Endothelial cell of umbilical vein (primary cell): ENCODE measurements around the gene ZG16B. TPM values are rescaled to one million over a fixed set of nuclear protein-coding genes. Genes with fewer than 3 reads are reported as not detected.

Source experiments
- BruUV-seq: library from RNA; stranded (reverse); fragments of 400-500 nt; replicated peaks from 2 replicates; lab custom pipeline; 2021; lab: Mats Ljungman, UMichigan
- CTCF ChIA-PET: fragments of 300-600, 350-600 bp; sonication (Branson Sonifier 250); formaldehyde crosslinking; loops from one replicate; lab custom pipeline; 2021; ENCODE audit warnings: antibody characterized with exemption, inconsistent platforms; lab: Charles Lee
- POLR2A ChIA-PET: fragments of 300-600, 350-600 bp; sonication (Branson Sonifier 250); formaldehyde crosslinking; loops from one replicate; lab custom pipeline; 2021; ENCODE audit warnings: antibody characterized with exemption, inconsistent platforms; lab: Charles Lee
- DNase-seq: peaks from one replicate; pipeline ENCODE4 v3.0.0-alpha.2; 2011; ENCODE audit warnings: low read depth, low spot score
- FAIRE-seq: peaks from 2 replicates; lab custom pipeline; 2011; peaks lifted over from hg19 to GRCh38; lab: Jason Lieb, UNC
- H2AFZ ChIP-seq: 2 replicates; pipeline ENCODE4 v1.6.0; 2012; ENCODE audit warnings: low read depth, low read length, control low read depth, inconsistent platforms
- H3K27ac ChIP-seq: 2 replicates; pipeline ENCODE4 v1.5.1; 2011; ENCODE audit warnings: low read depth, mild to moderate bottlenecking, control low read depth, low read length, moderate library complexity; ENCODE audit not compliant: insufficient read depth
- H3K27me3 ChIP-seq, 2 experiments: 2 replicates each; pipeline versions ENCODE4 v1.6.0 to v1.6.1; 2011; ENCODE audit warnings: low read length in 2 of 2, mixed read lengths in 1 of 2; ENCODE audit not compliant: control insufficient read depth in 2 of 2, insufficient read depth in 2 of 2
- H3K36me3 ChIP-seq, 2 experiments: 2 replicates in 1 of 2; 3 replicates in 1 of 2; pipeline ENCODE4 v1.5.1; 2011; ENCODE audit warnings: low read length in 2 of 2, mild to moderate bottlenecking in 1 of 2, moderate library complexity in 1 of 2; ENCODE audit not compliant: control insufficient read depth in 2 of 2, insufficient read depth in 2 of 2; ENCODE audit errors: extremely low read depth in 1 of 2
- H3K4me1 ChIP-seq: 3 replicates; pipeline ENCODE4 v1.5.1; 2011; ENCODE audit warnings: mild to moderate bottlenecking, low read length; ENCODE audit not compliant: control insufficient read depth, insufficient read depth; ENCODE audit errors: extremely low read depth
- H3K4me2 ChIP-seq: 2 replicates; pipeline ENCODE4 v1.6.1; 2011; ENCODE audit warnings: low read length, control low read depth, mixed read lengths; ENCODE audit not compliant: insufficient read depth
- H3K4me3 ChIP-seq, 3 experiments: fragments of 200-600 bp in 1 of 3; sonication (generic), shearing (Covaris generic) in 1 of 3; replicated peaks in 1 of 3; 2 replicates each; pipeline ENCODE4 v1.5.1; 2011 to 2016; ENCODE audit warnings: control low read depth in 3 of 3, low read length in 3 of 3, mild to moderate bottlenecking in 2 of 3, inconsistent platforms in 1 of 3, low read depth in 1 of 3, moderate library complexity in 1 of 3; ENCODE audit not compliant: insufficient read depth in 1 of 3
- H3K79me2 ChIP-seq: 2 replicates; pipeline ENCODE4 v1.6.0; 2012; ENCODE audit warnings: low read length, inconsistent platforms; ENCODE audit not compliant: control insufficient read depth, insufficient read depth
- H3K9ac ChIP-seq: replicated peaks from 2 replicates; pipeline ENCODE3; 2011; ENCODE audit warnings: low read length, control low read depth; ENCODE audit not compliant: insufficient read depth; ENCODE audit errors: extremely low read depth
- H3K9me1 ChIP-seq: replicated peaks from 3 replicates; pipeline ENCODE4 v1.6.0; 2011; ENCODE audit warnings: mild to moderate bottlenecking, low read length; ENCODE audit not compliant: control insufficient read depth, insufficient read depth; ENCODE audit errors: extremely low read depth
- H3K9me3 ChIP-seq: replicated peaks from 2 replicates; pipeline ENCODE4 v1.5.1; 2012; ENCODE audit warnings: low read length, inconsistent platforms; ENCODE audit not compliant: control insufficient read depth, insufficient read depth
- H4K20me1 ChIP-seq: replicated peaks from 2 replicates; pipeline ENCODE3; 2011; ENCODE audit warnings: mild to moderate bottlenecking, low read length; ENCODE audit not compliant: control insufficient read depth, insufficient read depth; ENCODE audit errors: extremely low read depth
- EZH2 ChIP-seq: IDR thresholded peaks from 2 replicates; pipeline ENCODE4 v1.6.1; 2012; ENCODE audit warnings: borderline replicate concordance, low read depth, mild to moderate bottlenecking, moderate library complexity, low read length, inconsistent platforms; ENCODE audit not compliant: severe bottlenecking
- FOS ChIP-seq: IDR thresholded peaks from 2 replicates; pipeline ENCODE4 v1.6.1; 2011; ENCODE audit warnings: mild to moderate bottlenecking, low read length, moderate library complexity, borderline replicate concordance; ENCODE audit not compliant: insufficient read depth
- GATA2 ChIP-seq: IDR thresholded peaks from 2 replicates; pipeline ENCODE4 v1.7.0; 2011; ENCODE audit warnings: low read depth, mild to moderate bottlenecking, moderate library complexity, mixed read lengths, low read length; ENCODE audit not compliant: insufficient read length, insufficient read depth
- JUN ChIP-seq: IDR thresholded peaks from 2 replicates; pipeline ENCODE4 v1.6.1; 2011; ENCODE audit warnings: borderline replicate concordance, low read depth; ENCODE audit not compliant: insufficient read length, insufficient read depth
- MYC ChIP-seq: IDR thresholded peaks from one replicate; pipeline ENCODE4 v1.6.1; 2011; ENCODE audit warnings: mild to moderate bottlenecking, low read depth, low read length
- POLR2A ChIP-seq: IDR thresholded peaks from 2 replicates; pipeline ENCODE4 v1.6.1; 2012; ENCODE audit warnings: low read depth, mild to moderate bottlenecking, control low read depth, low read length
- POLR2AphosphoS5 ChIP-seq: IDR thresholded peaks from 2 replicates; pipeline ENCODE4 v1.6.1; 2012; ENCODE audit warnings: low read depth, mild to moderate bottlenecking, control low read depth, low read length, moderate library complexity; ENCODE audit not compliant: insufficient read depth
- dilution Hi-C: fragments of 300-500 bp; cut with MboI; formaldehyde crosslinking; loops from one replicate; pipeline ENCODE4 v1.15.0; 2019; ENCODE audit warnings: low sequenced_read_pairs; ENCODE audit not compliant: extremely low pct_ligation_motif_present
- intact Hi-C: fragments of 100-400 bp; cut with micrococcal nuclease; formaldehyde crosslinking; loops from one replicate; pipeline ENCODE4 v1.10.0; 2022
- polyA plus RNA-seq, 4 experiments: library from polyadenylated mRNA; depleted of rRNA in 3 of 4; stranded (reverse) in 3 of 4; unstranded in 1 of 4; fragments of >200 nt; gene quantifications; 2 replicates each; pipeline versions ENCODE4 v1.2.1 to v1.2.3, GENCODE V29; 2011 to 2012; ENCODE audit warnings: missing spikeins in 1 of 4
- total RNA-seq: library from RNA; stranded (reverse); gene quantifications from 2 replicates; pipeline ENCODE4 v1.2.3, GENCODE V29; 2021
- TF ChIP-seq, protein P1 (sequence below), 2 donors: IDR thresholded peaks; 1 replicate in 1 of 2; 2 replicates in 1 of 2; pipeline ENCODE4 v1.5.1; 2011; ENCODE audit warnings: low read length in 2 of 2, mild to moderate bottlenecking in 2 of 2, moderate library complexity in 2 of 2, control low read depth in 1 of 2, inconsistent platforms in 1 of 2, low read depth in 1 of 2; ENCODE audit not compliant: insufficient read depth in 1 of 2; ENCODE audit errors: extremely low read depth in 1 of 2
- TF ChIP-seq, protein P2 (sequence below): IDR thresholded peaks from 2 replicates; pipeline ENCODE4 v1.6.1; 2011; ENCODE audit not compliant: insufficient read depth, insufficient read length

Gene ZG16B
- total and polyA plus RNA-seq, 2 donors (not counting 3 experiments of a cell fraction or from before 2014, with no cell fraction given): 0.22 TPM; not detected in 1

DNA sequence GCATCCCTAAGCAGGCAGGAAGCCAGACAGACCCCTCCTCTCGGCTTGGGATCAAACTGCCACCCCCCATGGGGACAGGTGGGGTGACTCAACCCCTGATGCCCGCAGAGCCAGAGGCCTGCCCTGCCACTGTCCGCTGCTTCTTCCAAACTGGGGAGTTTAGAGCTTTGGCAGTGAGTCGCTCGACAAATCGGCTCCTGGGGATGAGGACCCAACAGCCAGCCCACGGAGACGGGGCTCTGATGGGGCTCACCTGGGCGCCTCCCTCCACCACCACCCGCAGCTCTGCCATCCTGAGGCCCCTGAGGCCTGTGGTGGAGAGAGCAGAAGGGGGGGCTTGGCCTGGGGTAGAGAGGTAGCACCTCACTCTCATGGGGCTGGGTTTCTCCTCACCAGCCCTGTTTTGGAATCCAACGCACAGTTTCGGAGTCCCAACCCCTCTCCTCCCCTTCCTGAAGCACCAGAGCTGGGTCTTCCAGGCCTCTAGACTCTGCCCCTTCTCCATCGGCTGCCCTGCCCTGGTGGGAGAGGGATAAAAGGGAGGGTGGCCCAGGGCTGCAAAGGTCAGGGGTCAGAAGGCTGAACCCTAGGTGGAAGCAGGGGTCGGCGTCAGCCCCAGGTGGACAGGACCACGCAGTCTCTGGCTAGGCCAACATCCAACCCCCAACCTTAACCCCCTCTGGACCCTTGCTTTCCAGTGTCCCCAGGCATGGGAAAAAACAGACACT, 22.1 kb downstream of the ZG16B start:
- BruUV-seq: no TSS peak
- H3K4me3 ChIP-seq: no peak overlapping the region
- dilution Hi-C loops (no loop called here), intact Hi-C loops (no loop called here)
- ChIA-PET CTCF (interaction anchor here (0.9 kb wide), 1 partner anchor 13 kb away, joined by 3 read pairs; no protein-coding TSS in a partner anchor), POLR2A (no interaction called here)
- peaks cover 2% of the 10 kb centered on the region for H3K9me3 ChIP-seq
- TF ChIP-seq, protein P1, sequence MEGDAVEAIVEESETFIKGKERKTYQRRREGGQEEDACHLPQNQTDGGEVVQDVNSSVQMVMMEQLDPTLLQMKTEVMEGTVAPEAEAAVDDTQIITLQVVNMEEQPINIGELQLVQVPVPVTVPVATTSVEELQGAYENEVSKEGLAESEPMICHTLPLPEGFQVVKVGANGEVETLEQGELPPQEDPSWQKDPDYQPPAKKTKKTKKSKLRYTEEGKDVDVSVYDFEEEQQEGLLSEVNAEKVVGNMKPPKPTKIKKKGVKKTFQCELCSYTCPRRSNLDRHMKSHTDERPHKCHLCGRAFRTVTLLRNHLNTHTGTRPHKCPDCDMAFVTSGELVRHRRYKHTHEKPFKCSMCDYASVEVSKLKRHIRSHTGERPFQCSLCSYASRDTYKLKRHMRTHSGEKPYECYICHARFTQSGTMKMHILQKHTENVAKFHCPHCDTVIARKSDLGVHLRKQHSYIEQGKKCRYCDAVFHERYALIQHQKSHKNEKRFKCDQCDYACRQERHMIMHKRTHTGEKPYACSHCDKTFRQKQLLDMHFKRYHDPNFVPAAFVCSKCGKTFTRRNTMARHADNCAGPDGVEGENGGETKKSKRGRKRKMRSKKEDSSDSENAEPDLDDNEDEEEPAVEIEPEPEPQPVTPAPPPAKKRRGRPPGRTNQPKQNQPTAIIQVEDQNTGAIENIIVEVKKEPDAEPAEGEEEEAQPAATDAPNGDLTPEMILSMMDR (IDR thresholded peaks at IDR 0.05; ENCODE audit: extremely low read depth in 1 of 2, insufficient read depth in 1 of 2, low read depth in 1 of 2, low read length in 2 of 2): no peak
- TF ChIP-seq, protein P2, sequence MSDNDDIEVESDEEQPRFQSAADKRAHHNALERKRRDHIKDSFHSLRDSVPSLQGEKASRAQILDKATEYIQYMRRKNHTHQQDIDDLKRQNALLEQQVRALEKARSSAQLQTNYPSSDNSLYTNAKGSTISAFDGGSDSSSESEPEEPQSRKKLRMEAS: no peak
- no peak for TF ChIP-seq POLR2A
- TF ChIP-seq JUN: no peak
- no peak for TF ChIP-seq GATA2
- no peak for TF ChIP-seq POLR2AphosphoS5
- TF ChIP-seq FOS: no peak
- no peak for TF ChIP-seq MYC
- no peak for TF ChIP-seq EZH2
- no peaks in the 10 kb centered on the region for H4K20me1 ChIP-seq
- FAIRE-seq: no peak
- H3K9ac ChIP-seq: no peak overlapping the region
- H3K36me3 ChIP-seq: no peaks in the 10 kb centered on the region
- no peak for DNase-seq
- H3K4me2 ChIP-seq: no peak overlapping the region
- no peaks in the 10 kb centered on the region for H3K79me2 ChIP-seq
- H2AFZ ChIP-seq: no peak overlapping the region
- H3K4me1 ChIP-seq: no peaks in the 10 kb centered on the region
- H3K9me1 ChIP-seq: no peaks in the 10 kb centered on the region
- peaks cover 0 to 2% of the 10 kb centered on the region in 2 experiments for H3K27me3 ChIP-seq
- H3K27ac ChIP-seq: no peak overlapping the region
